GM11168 (cell line): ENCODE results near the gene TM6SF1.
"Not testable (repeated sequence)": the region's sequence is repeated elsewhere in the genome, so short reads cannot be mapped to it uniquely, and the experiment has no call there.

Experiments used
- in situ Hi-C: fragments of 300-500 bp; cut with MboI; formaldehyde crosslinking; loops from one replicate; pipeline ENCODE4 v1.12.0; 2022; ENCODE audit warnings: low sequenced_read_pairs; ENCODE audit not compliant: unreplicated experiment

Gene TM6SF1

GRCh38 chr15:83106994-83107840, at the start of gene TM6SF1:
Gene TM6SF1 (plus strand): TSS chr15:83107645. CDS start chr15:83107681, 36 bp downstream.
- in situ Hi-C loops: no loop called here

DNA sequence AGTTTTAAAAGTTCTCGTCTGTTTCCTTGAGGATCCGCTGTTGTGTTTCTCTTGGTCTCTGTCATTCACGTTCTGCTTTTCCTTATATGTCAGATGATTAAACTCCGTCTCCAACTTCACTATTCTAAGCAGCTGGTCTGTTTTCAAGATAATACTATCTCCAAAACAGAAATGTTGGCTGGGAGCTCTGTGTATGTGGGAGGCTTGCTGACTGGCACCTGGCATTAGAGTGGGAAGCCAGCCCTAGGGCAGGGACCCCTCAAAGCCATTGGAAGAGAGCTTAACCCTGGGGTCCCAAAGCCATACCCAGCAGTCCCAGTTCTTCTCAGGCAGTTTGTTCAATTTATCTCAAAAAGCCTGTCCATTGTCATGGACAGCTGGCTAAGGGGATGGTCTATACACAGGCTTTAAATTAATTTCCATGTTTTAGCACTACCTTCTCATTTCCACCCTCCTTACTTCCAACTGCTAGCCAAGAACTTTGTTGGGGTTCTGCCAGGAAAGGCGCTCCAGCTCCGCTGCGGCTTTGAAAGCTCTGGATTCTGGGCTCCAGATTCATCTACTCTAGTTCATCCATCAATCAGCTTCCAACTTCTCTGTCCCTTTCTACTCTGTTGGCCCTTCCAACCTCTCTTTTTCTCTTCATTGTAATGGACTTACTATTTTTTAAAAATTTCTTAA, 49.6 kb upstream of the TM6SF1 start:
- in situ Hi-C loops: no loop called here

DNA sequence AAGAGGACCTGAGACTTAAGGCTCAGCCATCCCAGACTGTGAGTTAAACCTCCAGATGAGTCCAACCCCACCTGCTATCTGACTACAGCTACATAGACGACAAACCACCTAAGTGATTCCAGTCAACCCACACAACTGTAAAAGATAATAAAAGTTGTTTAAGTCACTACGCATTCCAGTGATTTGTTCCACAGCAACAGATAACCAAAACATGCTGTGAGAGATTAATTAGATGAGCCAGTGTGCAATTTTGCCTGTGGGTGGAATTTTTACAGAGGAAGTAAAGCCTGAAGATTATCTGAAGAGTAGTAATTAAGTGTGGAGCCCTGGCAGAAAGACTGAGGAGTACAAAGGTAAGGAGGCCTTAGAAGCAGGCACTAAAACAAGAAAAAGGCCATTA, 45.8 kb upstream of the TM6SF1 start:
- in situ Hi-C loops: no loop called here

DNA sequence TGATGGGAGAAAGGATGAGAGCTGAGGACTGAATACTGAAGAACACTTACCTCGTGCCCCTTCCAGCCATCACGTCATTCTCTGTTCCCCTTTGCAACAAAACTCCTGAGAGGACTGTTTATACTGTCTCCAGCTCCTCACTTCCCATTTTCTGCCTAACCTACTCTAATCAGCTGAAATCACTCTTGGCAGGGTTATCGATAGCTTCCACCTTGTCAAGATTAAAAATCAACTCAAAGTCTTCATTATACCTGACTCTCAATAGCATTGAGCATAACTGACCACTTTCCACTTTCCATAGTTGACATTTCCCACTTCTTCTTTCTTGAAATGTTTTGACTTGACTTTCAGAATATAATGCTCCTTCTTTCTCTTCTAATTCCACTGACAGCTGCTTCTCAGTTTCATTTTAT, 44.7 kb upstream of the TM6SF1 start:
- in situ Hi-C loops: no loop called here

DNA sequence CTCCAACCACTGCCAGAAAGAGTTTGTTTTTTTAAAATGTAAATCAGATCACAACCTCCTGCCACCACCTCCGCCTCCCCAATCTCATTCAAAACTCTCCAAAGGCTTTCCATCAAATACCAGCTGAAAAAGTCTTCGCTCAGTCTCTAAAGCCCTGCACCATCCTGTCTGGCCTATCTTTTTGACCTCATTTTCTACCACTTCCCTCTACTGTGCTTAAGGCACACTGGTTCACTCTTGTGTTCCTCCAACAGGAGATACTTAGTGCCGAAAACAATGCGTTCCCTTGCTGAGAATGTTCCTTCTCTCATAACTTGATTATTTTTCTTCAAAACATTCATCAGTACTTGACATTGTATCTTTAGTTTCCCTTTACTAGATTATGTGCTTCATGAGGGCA, 43.9 kb upstream of the TM6SF1 start:
- in situ Hi-C loops: no loop called here

DNA sequence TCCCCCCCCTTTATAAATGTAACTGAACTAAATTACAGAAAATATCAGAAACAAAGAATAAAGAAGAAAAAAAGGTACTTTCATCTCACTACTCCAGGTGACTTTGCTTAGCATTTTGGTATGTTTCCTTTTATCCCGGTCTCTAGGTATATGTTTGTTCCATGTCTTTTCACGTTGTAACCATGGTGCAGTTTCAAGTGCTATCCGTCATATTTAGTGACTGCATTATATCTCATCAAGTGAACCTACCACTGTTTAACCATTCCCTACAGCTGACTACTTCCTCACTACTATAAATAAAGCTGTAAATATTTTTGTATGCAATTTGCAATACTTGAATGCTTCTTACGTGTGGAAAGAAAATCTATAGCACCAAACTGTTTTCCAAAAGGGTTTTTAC, 42.6 kb upstream of the TM6SF1 start:
- in situ Hi-C loops: no loop called here

DNA sequence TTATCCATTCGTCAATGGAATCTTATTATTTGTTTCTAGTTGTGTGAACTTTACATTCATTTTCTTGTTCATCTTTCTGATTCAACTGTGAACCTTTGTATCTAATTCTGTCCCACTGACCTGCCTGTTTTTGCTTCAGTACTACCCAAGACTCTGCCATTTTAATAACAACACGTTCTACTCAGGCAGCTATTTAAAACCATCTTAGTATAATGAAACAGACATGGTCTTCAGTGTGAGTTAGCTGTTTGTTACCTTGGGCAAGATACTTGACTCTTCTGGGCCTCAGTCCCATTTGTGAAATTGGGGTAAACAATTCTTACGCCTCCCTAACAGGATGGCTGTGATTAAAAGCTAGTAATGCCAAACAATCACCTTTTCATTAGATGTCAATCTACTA, 42.0 kb upstream of the TM6SF1 start:
- in situ Hi-C loops: no loop called here

DNA sequence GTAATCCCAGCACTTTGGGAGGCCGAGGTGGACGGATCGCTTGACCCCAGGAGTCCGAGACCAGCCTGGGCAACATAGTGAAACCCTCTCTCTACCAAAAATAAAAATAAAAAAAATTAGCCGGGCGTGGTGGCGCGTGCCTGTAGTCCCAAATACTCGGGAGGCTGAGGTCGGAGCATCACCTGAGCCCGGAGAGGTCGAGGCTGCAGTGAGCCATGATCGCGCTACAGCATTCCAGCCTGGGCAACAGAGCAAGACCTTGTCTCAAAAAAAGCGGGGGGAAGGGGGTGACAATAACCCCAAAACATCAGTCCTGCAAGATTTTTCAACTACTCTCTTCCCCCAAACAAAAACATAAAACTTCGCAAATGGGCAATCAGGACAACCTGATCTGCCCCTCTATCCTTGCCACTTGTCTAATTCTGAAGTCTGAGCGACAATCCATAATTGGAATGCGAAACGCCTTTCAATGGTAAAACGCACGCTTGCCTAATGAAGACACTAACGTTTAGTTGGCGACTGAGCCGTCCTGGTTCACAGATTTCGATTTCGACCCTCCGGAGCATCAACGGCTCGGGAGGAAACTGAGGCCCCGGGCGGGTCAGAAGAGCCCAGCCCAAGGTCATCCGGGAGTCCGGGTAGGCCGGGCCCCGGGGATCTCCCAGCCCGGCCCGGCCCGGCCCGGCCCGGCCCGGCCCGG, 41.3 kb upstream of the TM6SF1 start:
- in situ Hi-C loops: no loop called here

- in situ Hi-C loops: no loop called here
Observed at GRCh38 chr15:83066734-83067637, 40.5 kb upstream of the TM6SF1 start, which contains the start of gene BTBD1. Gene BTBD1 (minus strand): TSS chr15:83067252. CDS start chr15:83067151, 101 bp downstream.

DNA sequence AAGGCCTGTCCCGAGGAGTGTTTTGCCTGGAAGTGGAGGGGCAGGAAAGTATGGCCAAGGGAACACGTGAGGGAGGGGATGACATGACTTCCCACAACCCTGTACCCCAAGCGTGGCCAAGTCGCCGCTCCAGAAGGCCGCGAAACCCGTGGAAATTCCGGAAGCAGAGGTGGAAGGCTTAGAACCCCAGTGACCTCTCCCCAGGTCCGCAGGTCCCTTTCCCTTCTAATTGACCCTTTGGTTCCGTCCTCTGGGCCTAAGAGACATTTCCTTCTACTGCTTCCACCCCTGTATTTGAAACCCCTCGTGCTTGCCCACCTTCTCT, 39.8 kb upstream of the TM6SF1 start:
- in situ Hi-C loops: no loop called here

GRCh38 chr15:83068054-83068453, 39.4 kb upstream of the TM6SF1 start:
- in situ Hi-C loops: no loop called here

DNA sequence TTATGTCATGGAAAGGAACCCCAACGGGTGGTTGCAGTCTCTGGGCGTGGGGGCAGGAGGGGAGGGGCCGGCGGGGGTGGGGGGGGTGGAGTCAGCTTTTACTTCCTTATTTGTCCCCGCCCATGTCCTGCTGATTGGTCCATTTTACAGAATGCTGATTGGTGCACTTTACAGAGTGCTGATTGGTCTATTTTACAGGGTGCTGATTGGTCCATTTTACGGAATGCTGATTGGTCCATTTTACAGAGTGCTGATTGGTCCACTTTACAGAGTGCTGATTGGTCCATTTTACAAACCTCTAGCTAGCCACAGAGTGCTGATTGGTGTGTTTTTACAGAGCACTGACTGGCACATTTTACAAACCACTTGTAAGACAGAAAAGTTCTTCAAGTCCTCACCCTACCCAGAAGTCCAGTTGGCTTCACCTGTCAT, 38.2 kb upstream of the TM6SF1 start:
- in situ Hi-C loops: not testable (repeated sequence)

- in situ Hi-C loops: no loop called here
Observed at GRCh38 chr15:83077491-83078230, 29.8 kb upstream of the TM6SF1 start.

GRCh38 chr15:83078712-83079111, 28.7 kb upstream of the TM6SF1 start:
- in situ Hi-C loops: no loop called here

GRCh38 chr15:83081256-83082014, 26.0 kb upstream of the TM6SF1 start:
- in situ Hi-C loops: no loop called here

GRCh38 chr15:83082730-83083386, 24.6 kb upstream of the TM6SF1 start:
- in situ Hi-C loops: no loop called here

DNA sequence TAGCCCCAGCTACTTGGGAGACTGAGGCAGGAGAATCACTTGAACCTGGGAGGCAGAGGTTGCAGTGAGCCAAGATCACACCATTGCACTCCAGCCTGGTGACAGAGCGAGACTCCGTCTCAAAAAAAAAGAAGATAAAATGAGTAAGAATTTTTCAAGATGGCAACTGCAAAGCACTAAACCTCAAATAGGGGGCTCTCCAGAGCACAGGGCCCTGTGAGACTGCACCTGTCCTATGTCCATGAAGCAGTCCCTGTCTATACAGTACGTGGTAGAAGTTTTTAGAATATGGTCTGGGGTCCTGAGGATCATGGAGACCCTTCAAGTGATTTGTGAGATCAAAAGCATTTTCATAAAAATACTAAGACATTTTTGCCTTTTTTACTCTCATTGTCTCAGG, 22.0 kb upstream of the TM6SF1 start:
- in situ Hi-C loops: not testable (repeated sequence)

GRCh38 chr15:83085864-83086552, 21.4 kb upstream of the TM6SF1 start:
- in situ Hi-C loops: not testable (repeated sequence)
